Endodermal cell (in vitro differentiated cells): Measurements from ENCODE around the gene ZBTB20. TPM values are rescaled to one million over a fixed set of nuclear protein-coding genes. Genes with fewer than 3 reads are reported as not detected.

Experiments used
- DNase-seq: peaks from one replicate; pipeline ENCODE4 v3.0.0-alpha.2; 2017
- H3K27ac ChIP-seq: 2 replicates; pipeline ENCODE4 v1.5.1; 2013; ENCODE audit warnings: mild to moderate bottlenecking, low read depth, low read length, moderate library complexity
- H3K27me3 ChIP-seq: 2 replicates; pipeline ENCODE4 v1.6.1; 2013; ENCODE audit warnings: mild to moderate bottlenecking, low read length, moderate library complexity; ENCODE audit not compliant: insufficient read depth, control insufficient read depth, poor library complexity, severe bottlenecking
- H3K36me3 ChIP-seq: 2 replicates; pipeline ENCODE4 v1.7.0; 2013; ENCODE audit warnings: mild to moderate bottlenecking, low read length, moderate library complexity; ENCODE audit not compliant: control insufficient read depth, insufficient read depth
- H3K4me1 ChIP-seq: one replicate; pipeline ENCODE4 v1.7.0; 2013; ENCODE audit warnings: low read length; ENCODE audit not compliant: control insufficient read depth, insufficient read depth
- H3K4me3 ChIP-seq: 2 replicates; pipeline ENCODE4 v1.5.1; 2013; ENCODE audit warnings: mild to moderate bottlenecking, low read length, moderate library complexity
- H3K9ac ChIP-seq: 2 replicates; pipeline ENCODE4 v1.6.1; 2013; ENCODE audit warnings: mild to moderate bottlenecking, low read length, moderate library complexity; ENCODE audit not compliant: poor library complexity, severe bottlenecking; ENCODE audit errors: extremely low read depth
- H3K9me3 ChIP-seq: 2 replicates; pipeline ENCODE4 v1.6.1; 2013; ENCODE audit warnings: mild to moderate bottlenecking, low read length, moderate library complexity; ENCODE audit not compliant: control insufficient read depth
- H3K27ac Mint-ChIP-seq: 2 replicates; pipeline ENCODE4 v1.8.0; 2020; ENCODE audit warnings: mixed read lengths
- H3K27me3 Mint-ChIP-seq: 2 replicates; pipeline ENCODE4 v1.8.0; 2021; ENCODE audit warnings: mild to moderate bottlenecking, mixed read lengths; ENCODE audit not compliant: insufficient read depth
- H3K36me3 Mint-ChIP-seq: 2 replicates; pipeline ENCODE4 v1.8.0; 2020; ENCODE audit warnings: low read depth, mixed read lengths
- H3K4me1 Mint-ChIP-seq: 2 replicates; pipeline ENCODE4 v1.8.0; 2020; ENCODE audit warnings: mixed read lengths
- H3K4me3 Mint-ChIP-seq: 2 replicates; pipeline ENCODE4 v1.8.0; 2020; ENCODE audit warnings: mild to moderate bottlenecking, moderate library complexity, mixed read lengths
- H3K9me3 Mint-ChIP-seq: 2 replicates; pipeline ENCODE4 v1.8.0; 2020; ENCODE audit warnings: mild to moderate bottlenecking, mixed read lengths
- CTCF ChIP-seq: fragments of 200-600 bp; sonication (generic); conservative IDR thresholded peaks from 2 replicates; pipeline ENCODE4 v1.5.0; 2021; ENCODE audit warnings: antibody characterized with exemption, mild to moderate bottlenecking
- WGBS, 2 experiments: methylation state at CpG; one replicate each; pipeline versions ENCODE4 v1.1.5 to v1.1.7; 2013; ENCODE audit warnings: missing lambda C conversion rate in 2 of 2, mixed read lengths in 1 of 2; ENCODE audit not compliant: insufficient coverage in 1 of 2, insufficient read length in 1 of 2; 5-methylcytosine and 5-hydroxymethylcytosine counted together
- total RNA-seq, 2 donors: library from RNA; stranded (reverse); fragmentation: NEBNext Ultra II Directional in 1 of 2; extraction: Animal tissue kit (Norgen Biotek cat#: 25700) in 1 of 2; gene quantifications; 2 replicates in 1 of 2; 3 replicates in 1 of 2; pipeline ENCODE4 v1.2.1, GENCODE V29; 2021

Gene ZBTB20
- total RNA-seq, 2 donors from 2014 or later = 1.6 to 2.9 TPM

DNA sequence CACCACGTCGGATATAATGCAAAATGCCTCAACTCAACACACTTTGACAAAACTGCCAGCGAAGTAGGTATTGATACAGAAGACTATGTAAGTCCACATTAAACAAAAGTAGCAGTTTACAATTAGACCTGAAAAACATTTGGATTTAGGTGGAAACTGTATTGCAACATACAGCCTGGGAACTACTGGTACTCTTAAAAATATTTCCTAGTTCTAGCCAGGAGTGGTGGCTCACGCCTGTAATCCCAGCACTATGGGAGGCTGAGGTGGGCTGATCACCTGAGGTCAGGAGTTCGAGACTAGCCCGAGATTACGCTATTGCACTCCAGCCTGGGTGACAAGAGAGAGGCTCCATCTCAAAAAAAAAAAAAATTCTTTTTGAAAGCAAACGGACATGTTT is 246.2 kb downstream of the ZBTB20 start:
- Histone ChIP-seq H3K9ac (no peak overlapping the region), H3K4me3 (no peak overlapping the region), H3K9me3 (no peaks in the 10 kb centered on the region), H3K27me3 (no peaks in the 10 kb centered on the region), H3K36me3 (no peaks in the 10 kb centered on the region), H3K4me1 (peaks cover 9% of the 10 kb centered on the region), H3K27ac (no peak overlapping the region)
- Mint-ChIP-seq H3K27me3 (peaks cover 54% of the 10 kb centered on the region), H3K4me3 (no peak overlapping the region), H3K27ac (no peak overlapping the region), H3K36me3 (no peaks in the 10 kb centered on the region), H3K4me1 (peaks cover 20% of the 10 kb centered on the region), H3K9me3 (no peaks in the 10 kb centered on the region)
- 94% methylated on average over 4 to 7 of the region's 8 CpGs for WGBS, 2 experiments
- no peak for DNase-seq
- TF ChIP-seq CTCF = no peak

DNA sequence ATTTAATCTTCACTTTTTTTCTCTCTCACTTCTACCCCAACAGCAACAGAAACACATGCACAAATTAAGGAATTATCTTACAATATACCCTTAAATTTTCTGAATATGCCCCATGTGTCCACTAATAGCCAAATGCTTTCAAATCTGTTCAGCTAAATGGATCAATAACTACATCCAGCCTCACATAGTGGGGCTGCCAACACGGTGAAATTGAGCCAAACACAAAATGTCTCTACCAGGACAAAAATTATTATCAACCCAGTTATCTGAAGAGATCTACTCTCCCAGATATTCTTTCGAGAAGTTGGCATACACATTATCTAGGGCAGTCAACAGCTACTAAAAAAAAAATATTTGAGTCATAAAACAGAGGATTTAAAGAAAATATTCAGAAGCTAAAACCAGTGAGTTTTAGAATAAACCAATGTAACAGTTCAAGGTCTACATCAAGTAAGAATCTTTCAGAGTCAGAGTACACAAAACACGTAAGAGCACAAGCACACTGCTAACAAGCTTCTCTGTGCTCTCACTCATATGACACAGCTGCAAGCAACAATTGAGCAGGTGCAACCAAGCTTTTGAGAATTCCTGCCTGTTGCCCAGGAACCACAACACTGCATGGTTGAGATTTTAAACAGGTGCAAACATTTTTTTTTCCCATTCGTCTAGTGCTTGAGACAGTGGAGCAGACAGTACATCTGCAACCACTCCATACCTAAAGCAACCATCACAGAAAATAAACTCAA is 247.7 kb downstream of the ZBTB20 start:
- no peak for TF ChIP-seq CTCF
- Histone ChIP-seq H3K9ac (no peak overlapping the region), H3K27ac (peak overlapping the region; percentile 58), H3K9me3 (no peaks in the 10 kb centered on the region), H3K4me3 (no peak overlapping the region), H3K27me3 (no peaks in the 10 kb centered on the region), H3K36me3 (no peaks in the 10 kb centered on the region), H3K4me1 (peaks cover 9% of the 10 kb centered on the region)
- no peak overlapping the region for H3K27ac Mint-ChIP-seq
- H3K27me3 Mint-ChIP-seq = peaks cover 44% of the 10 kb centered on the region
- H3K4me3 Mint-ChIP-seq = no peak overlapping the region
- no peaks in the 10 kb centered on the region for H3K36me3 Mint-ChIP-seq
- H3K4me1 Mint-ChIP-seq = peaks cover 17% of the 10 kb centered on the region
- no peaks in the 10 kb centered on the region for H3K9me3 Mint-ChIP-seq
- WGBS, 2 experiments = 69 to 74% methylated on average over 3 to 4 of the region's 4 CpGs
- DNase-seq = no peak

DNA sequence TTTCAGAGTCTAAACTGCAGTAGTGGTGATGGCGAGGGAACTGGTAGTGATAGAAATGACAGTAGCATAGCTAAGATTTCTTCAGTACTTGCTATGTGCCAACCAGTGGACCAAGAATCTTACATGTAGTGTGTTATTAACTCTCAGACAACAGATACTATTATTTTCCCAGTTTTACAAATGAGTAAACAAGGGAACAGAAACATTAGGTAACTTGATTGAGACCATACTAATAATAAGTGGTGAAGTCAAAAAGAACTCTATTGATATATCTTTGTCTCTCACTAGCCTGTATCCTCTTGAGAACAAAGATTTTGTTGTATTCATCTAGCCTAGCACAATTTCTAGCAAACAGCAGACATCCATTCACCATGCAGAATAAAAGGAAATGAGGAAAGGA is 250.1 kb downstream of the ZBTB20 start:
- no peaks in the 10 kb centered on the region for H3K36me3 Mint-ChIP-seq

More for the DNA sequence above, 250.1 kb downstream of the ZBTB20 start:
- H3K4me1 Mint-ChIP-seq = no peaks in the 10 kb centered on the region
- no peak overlapping the region for H3K4me3 Mint-ChIP-seq
- H3K9ac ChIP-seq = no peak overlapping the region
- H3K4me3 ChIP-seq = no peak overlapping the region
- DNase-seq = no peak
- no peak overlapping the region for H3K27ac ChIP-seq
- H3K36me3 ChIP-seq = no peaks in the 10 kb centered on the region
- H3K9me3 ChIP-seq = no peaks in the 10 kb centered on the region
- no peaks in the 10 kb centered on the region for H3K27me3 ChIP-seq
- no peaks in the 10 kb centered on the region for H3K9me3 Mint-ChIP-seq
- H3K27me3 Mint-ChIP-seq = peaks cover 29% of the 10 kb centered on the region
- TF ChIP-seq CTCF = no peak
- H3K4me1 ChIP-seq = no peaks in the 10 kb centered on the region
- H3K27ac Mint-ChIP-seq = no peak overlapping the region
- WGBS, 2 experiments = 81% methylated on average over 1 of the region's 1 CpG; no CpG with 5 or more reads in 1 of the 2 experiments
